H9 (cell line): ENCODE measurements around the gene RELCH. TPM values are rescaled to one million over a fixed set of nuclear protein-coding genes. Genes with fewer than 3 reads are reported as not detected.

ENCODE experiments used
- DNase-seq: peaks from one replicate; pipeline ENCODE4 v3.0.0-alpha.2; 2017
- H2AFZ ChIP-seq: one replicate; pipeline ENCODE4 v1.6.1; 2013; ENCODE audit warnings: mild to moderate bottlenecking, low read length, control low read depth, moderate library complexity
- H2AK5ac ChIP-seq: 2 replicates; pipeline ENCODE4 v1.6.1; 2013; ENCODE audit warnings: low read length, control low read depth, mixed read lengths; ENCODE audit not compliant: insufficient read length
- H2BK120ac ChIP-seq: one replicate; pipeline ENCODE4 v1.6.1; 2013; ENCODE audit warnings: low read depth, mild to moderate bottlenecking, low read length, control low read depth, inconsistent platforms; ENCODE audit not compliant: poor library complexity, severe bottlenecking
- H2BK12ac ChIP-seq: 2 replicates; pipeline ENCODE4 v1.6.1; 2013; ENCODE audit warnings: low read length, control low read depth, mixed read lengths, low read depth; ENCODE audit not compliant: insufficient read length
- H2BK15ac ChIP-seq: 2 replicates; pipeline ENCODE4 v1.6.1; 2013; ENCODE audit warnings: low read depth, low read length, control low read depth
- H2BK20ac ChIP-seq: one replicate; pipeline ENCODE4 v1.6.1; 2013; ENCODE audit warnings: low read depth, mild to moderate bottlenecking, low read length, control low read depth, inconsistent platforms; ENCODE audit not compliant: poor library complexity, severe bottlenecking
- H2BK5ac ChIP-seq: 2 replicates; pipeline ENCODE4 v1.6.1; 2013; ENCODE audit warnings: low read length, control low read depth, mixed read lengths; ENCODE audit not compliant: insufficient read length
- H3K14ac ChIP-seq: 2 replicates; pipeline ENCODE4 v1.6.1; 2013; ENCODE audit warnings: low read length, control low read depth; ENCODE audit not compliant: insufficient read depth
- H3K18ac ChIP-seq: 2 replicates; pipeline ENCODE4 v1.6.1; 2013; ENCODE audit warnings: low read depth, mild to moderate bottlenecking, mixed read lengths, low read length, control low read depth; ENCODE audit not compliant: insufficient read length
- H3K23ac ChIP-seq: 2 replicates; pipeline ENCODE4 v1.6.1; 2013; ENCODE audit warnings: low read length, control low read depth, mixed read lengths, low read depth; ENCODE audit not compliant: insufficient read length
- H3K23me2 ChIP-seq: 2 replicates; pipeline ENCODE4 v1.6.1; 2013; ENCODE audit warnings: low read depth, mild to moderate bottlenecking, mixed read lengths, low read length, control low read depth; ENCODE audit not compliant: insufficient read length, poor library complexity, severe bottlenecking
- H3K27ac ChIP-seq: 2 replicates; pipeline ENCODE4 v1.5.1; 2013; ENCODE audit warnings: low read length, control low read depth, mixed read lengths, low read depth; ENCODE audit not compliant: insufficient read length
- H3K27me3 ChIP-seq: 2 replicates; pipeline ENCODE4 v1.6.1; 2013; ENCODE audit warnings: low read length, control low read depth, inconsistent platforms; ENCODE audit not compliant: insufficient read depth
- H3K4ac ChIP-seq: 2 replicates; pipeline ENCODE4 v1.6.1; 2013; ENCODE audit warnings: low read depth, mild to moderate bottlenecking, control low read depth, inconsistent platforms, low read length, moderate library complexity
- H3K4me1 ChIP-seq: 2 replicates; pipeline ENCODE4 v1.6.1; 2013; ENCODE audit warnings: low read length, control low read depth, inconsistent platforms; ENCODE audit not compliant: insufficient read depth
- H3K4me2 ChIP-seq: 2 replicates; pipeline ENCODE4 v1.6.1; 2013; ENCODE audit warnings: low read length, control low read depth, mixed read lengths; ENCODE audit not compliant: insufficient read length, insufficient read depth
- H3K56ac ChIP-seq: 2 replicates; pipeline ENCODE4 v1.6.1; 2013; ENCODE audit warnings: low read depth, mild to moderate bottlenecking, mixed read lengths, low read length, control low read depth; ENCODE audit not compliant: insufficient read length
- H3K79me1 ChIP-seq: 2 replicates; pipeline ENCODE4 v1.6.1; 2013; ENCODE audit warnings: low read depth, mild to moderate bottlenecking, moderate library complexity, low read length, control low read depth, inconsistent platforms; ENCODE audit not compliant: insufficient read depth, poor library complexity, severe bottlenecking
- H3K79me2 ChIP-seq: 2 replicates; pipeline ENCODE4 v1.6.1; 2013; ENCODE audit warnings: low read length, control low read depth, inconsistent platforms; ENCODE audit not compliant: insufficient read depth
- H3K9ac ChIP-seq: 2 replicates; pipeline ENCODE4 v1.6.1; 2013; ENCODE audit warnings: low read length, control low read depth, mixed read lengths; ENCODE audit not compliant: insufficient read length; ENCODE audit errors: extremely low read depth
- H3K9me3 ChIP-seq: one replicate; pipeline ENCODE4 v1.6.1; 2013; ENCODE audit warnings: low read depth, low read length, inconsistent platforms; ENCODE audit not compliant: control insufficient read depth
- H3T11ph ChIP-seq: one replicate; pipeline ENCODE4 v1.6.1; 2013; ENCODE audit warnings: mild to moderate bottlenecking, low read length, control low read depth, inconsistent platforms
- H4K20me1 ChIP-seq: one replicate; pipeline ENCODE4 v1.6.1; 2013; ENCODE audit not compliant: control insufficient read depth, insufficient read length, insufficient read depth
- H4K5ac ChIP-seq: 2 replicates; pipeline ENCODE4 v1.6.1; 2013; ENCODE audit warnings: low read depth, mild to moderate bottlenecking, mixed read lengths, low read length, control low read depth; ENCODE audit not compliant: insufficient read length
- H4K8ac ChIP-seq: replicated peaks from 2 replicates; pipeline ENCODE4 v1.6.1; 2013; ENCODE audit warnings: low read length, control low read depth, mixed read lengths, low read depth; ENCODE audit not compliant: insufficient read length
- H4K91ac ChIP-seq: 2 replicates; pipeline ENCODE4 v1.6.1; 2013; ENCODE audit warnings: low read depth, mild to moderate bottlenecking, moderate library complexity, mixed read lengths, low read length, control low read depth; ENCODE audit not compliant: insufficient read length
- H3K27ac Mint-ChIP-seq, 3 experiments: 2 replicates in 2 of 3; 3 replicates in 1 of 3; pipeline ENCODE4 v1.8.0; 2020 to 2021; ENCODE audit warnings: mixed read lengths in 3 of 3, mild to moderate bottlenecking in 1 of 3, moderate library complexity in 1 of 3
- H3K27me3 Mint-ChIP-seq: 2 replicates; pipeline ENCODE4 v1.8.0; 2021; ENCODE audit warnings: low read depth, mild to moderate bottlenecking, moderate library complexity, mixed read lengths
- H3K36me3 Mint-ChIP-seq, 3 experiments: 2 replicates in 2 of 3; 3 replicates in 1 of 3; pipeline ENCODE4 v1.8.0; 2020 to 2021; ENCODE audit warnings: low read depth in 3 of 3, mixed read lengths in 3 of 3; ENCODE audit not compliant: insufficient read depth in 1 of 3
- H3K4me1 Mint-ChIP-seq, 2 experiments: 2 replicates each; pipeline ENCODE4 v1.8.0; 2020; ENCODE audit warnings: mixed read lengths in 2 of 2
- H3K4me3 Mint-ChIP-seq, 2 experiments: 2 replicates in 1 of 2; 3 replicates in 1 of 2; pipeline ENCODE4 v1.8.0; 2020 to 2021; ENCODE audit warnings: mild to moderate bottlenecking in 2 of 2, mixed read lengths in 2 of 2, moderate library complexity in 1 of 2
- H3K9me3 Mint-ChIP-seq, 2 experiments: 2 replicates in 1 of 2; 3 replicates in 1 of 2; pipeline ENCODE4 v1.8.0; 2020; ENCODE audit warnings: mild to moderate bottlenecking in 2 of 2, mixed read lengths in 2 of 2, moderate library complexity in 1 of 2
- WGBS: extraction: QIAGEN DNeasy Blood & Tissue Kit; methylation state at CpG from one replicate; pipeline ENCODE4 v1.1.7; 2013; ENCODE audit warnings: missing lambda C conversion rate, low lambda C conversion rate, mixed read lengths; ENCODE audit not compliant: insufficient read length; ENCODE audit errors: extremely low coverage; 5-methylcytosine and 5-hydroxymethylcytosine counted together
- total RNA-seq: library from RNA; stranded (reverse); gene quantifications from 2 replicates; pipeline ENCODE4 v1.2.1, GENCODE V29; 2021
- TF ChIP-seq, protein P1 (sequence below): fragments of 200-600 bp; sonication (generic); conservative IDR thresholded peaks from 3 replicates; pipeline ENCODE4 v1.8.0; 2021; ENCODE audit warnings: antibody characterized with exemption, mild to moderate bottlenecking

The RELCH gene
- total RNA-seq, 1 experiment from 2014 or later, result 32.3 TPM

DNA sequence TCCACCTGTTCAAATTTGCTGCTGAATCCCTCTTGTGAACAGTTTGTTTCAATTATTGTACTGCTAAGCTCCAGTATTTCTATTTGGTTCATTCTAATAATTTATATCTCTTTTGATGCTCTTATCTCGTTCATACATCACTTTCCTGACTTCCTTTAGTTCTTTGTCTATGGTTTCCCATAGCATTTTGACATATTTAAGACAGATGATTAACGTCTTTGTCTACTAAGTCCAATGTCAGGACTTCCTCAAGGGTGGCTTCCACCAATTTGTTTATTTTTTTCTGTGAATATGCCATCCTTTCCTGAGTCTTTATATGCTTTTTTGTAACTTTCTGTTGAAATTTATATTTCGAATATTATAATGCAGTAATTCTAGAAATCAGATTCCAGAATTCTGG is 9.8 kb upstream of the RELCH start:
- H2AK5ac ChIP-seq, result no peak overlapping the region
- Mint-ChIP-seq H3K27me3 (no peaks in the 10 kb centered on the region), H3K36me3 (no peaks in the 10 kb centered on the region), H3K27ac (no peak overlapping the region), H3K4me1 (0 out of 4 replicates have a peak, but pooled peaks cover 0 to 4% of the 10 kb centered on the region in 2 experiments), H3K9me3 (no peaks in the 10 kb centered on the region), H3K4me3 (no peak overlapping the region)
- H2BK20ac ChIP-seq, result no peak overlapping the region
- no peak overlapping the region for H2BK5ac ChIP-seq
- H3K23me2 ChIP-seq, result no peaks in the 10 kb centered on the region
- H3K4me2 ChIP-seq, result no peak overlapping the region
- no peak overlapping the region for H3K27ac ChIP-seq
- H3K9ac ChIP-seq, result no peak overlapping the region
- H2BK120ac ChIP-seq, result no peak overlapping the region
- no peak overlapping the region for H3K56ac ChIP-seq
- no peak overlapping the region for H3K23ac ChIP-seq
- H3K14ac ChIP-seq, result no peak overlapping the region
- H3K9me3 ChIP-seq, result no peaks in the 10 kb centered on the region
- no peaks in the 10 kb centered on the region for H4K20me1 ChIP-seq
- no peak overlapping the region for H4K8ac ChIP-seq
- H2AFZ ChIP-seq, result no peak overlapping the region
- no peak for DNase-seq
- TF ChIP-seq, protein P1, sequence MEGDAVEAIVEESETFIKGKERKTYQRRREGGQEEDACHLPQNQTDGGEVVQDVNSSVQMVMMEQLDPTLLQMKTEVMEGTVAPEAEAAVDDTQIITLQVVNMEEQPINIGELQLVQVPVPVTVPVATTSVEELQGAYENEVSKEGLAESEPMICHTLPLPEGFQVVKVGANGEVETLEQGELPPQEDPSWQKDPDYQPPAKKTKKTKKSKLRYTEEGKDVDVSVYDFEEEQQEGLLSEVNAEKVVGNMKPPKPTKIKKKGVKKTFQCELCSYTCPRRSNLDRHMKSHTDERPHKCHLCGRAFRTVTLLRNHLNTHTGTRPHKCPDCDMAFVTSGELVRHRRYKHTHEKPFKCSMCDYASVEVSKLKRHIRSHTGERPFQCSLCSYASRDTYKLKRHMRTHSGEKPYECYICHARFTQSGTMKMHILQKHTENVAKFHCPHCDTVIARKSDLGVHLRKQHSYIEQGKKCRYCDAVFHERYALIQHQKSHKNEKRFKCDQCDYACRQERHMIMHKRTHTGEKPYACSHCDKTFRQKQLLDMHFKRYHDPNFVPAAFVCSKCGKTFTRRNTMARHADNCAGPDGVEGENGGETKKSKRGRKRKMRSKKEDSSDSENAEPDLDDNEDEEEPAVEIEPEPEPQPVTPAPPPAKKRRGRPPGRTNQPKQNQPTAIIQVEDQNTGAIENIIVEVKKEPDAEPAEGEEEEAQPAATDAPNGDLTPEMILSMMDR, result no peak
- H4K5ac ChIP-seq, result no peak overlapping the region
- H2BK12ac ChIP-seq, result no peak overlapping the region
- H2BK15ac ChIP-seq, result no peak overlapping the region
- no peak overlapping the region for H3K18ac ChIP-seq
- H4K91ac ChIP-seq, result no peak overlapping the region
- H3T11ph ChIP-seq, result no peak overlapping the region
- no peaks in the 10 kb centered on the region for H3K79me1 ChIP-seq
- no peak overlapping the region for H3K4ac ChIP-seq
- no peaks in the 10 kb centered on the region for H3K27me3 ChIP-seq
- no peaks in the 10 kb centered on the region for H3K79me2 ChIP-seq
- WGBS, result no CpG with 5 or more reads among the region's 3 CpGs
- no peaks in the 10 kb centered on the region for H3K4me1 ChIP-seq
